Esophagus muscularis mucosa (tissue), 4 donors: ENCODE measurements around the gene COL26A1.

Experiments
- CTCF ChIP-seq, 3 experiments: fragments of 200-600 bp in 2 of 3; fragments of 450-650 bp in 1 of 3; sonication (generic) in 2 of 3; IDR thresholded peaks; one replicate each; pipeline ENCODE4 v1.5.1; 2017 to 2019; ENCODE audit warnings: antibody characterized with exemption in 3 of 3, mild to moderate bottlenecking in 2 of 3, moderate library complexity in 1 of 3
- EP300 ChIP-seq: sonication (generic); formaldehyde crosslinking; IDR thresholded peaks from one replicate; pipeline ENCODE4 v1.6.1; 2017; ENCODE audit warnings: antibody characterized with exemption
- POLR2AphosphoS5 ChIP-seq, 2 donors: sonication (generic); formaldehyde crosslinking; IDR thresholded peaks; one replicate each; pipeline ENCODE4 v1.6.1; 2017; ENCODE audit warnings: antibody characterized with exemption in 2 of 2

DNA sequence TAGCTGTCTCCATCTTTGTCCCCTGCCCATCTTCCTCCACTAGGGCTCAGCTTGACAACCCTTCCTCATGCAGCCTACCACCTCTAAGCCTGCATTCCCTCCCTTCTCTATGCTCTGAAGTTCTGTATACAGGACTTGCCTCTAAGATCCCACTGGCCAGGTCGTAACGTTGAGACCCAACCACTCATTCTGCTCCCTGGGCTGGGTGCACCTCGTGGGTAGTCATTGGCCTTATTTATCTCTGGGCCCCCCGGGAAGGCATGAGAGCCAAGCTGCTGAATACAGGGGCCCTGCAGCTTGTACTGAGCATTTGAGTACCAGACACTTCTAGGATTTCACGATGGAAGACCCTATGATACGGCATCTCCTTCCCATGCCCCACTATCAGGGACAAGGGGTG lies 235.3 kb downstream of the COL26A1 start:
- TF ChIP-seq CTCF (IDR thresholded peaks at IDR 0.05) = no peak
- TF ChIP-seq POLR2AphosphoS5 (IDR thresholded peaks at IDR 0.05) = no peak
- TF ChIP-seq EP300 = no peak
